ENCODE results near the gene NELFA. TPM values are rescaled to one million over a fixed set of nuclear protein-coding genes. Genes with fewer than 3 reads are reported as not detected.

The NELFA gene
- total RNA-seq, 1 experiment from 2014 or later: 18.1 TPM

DNA sequence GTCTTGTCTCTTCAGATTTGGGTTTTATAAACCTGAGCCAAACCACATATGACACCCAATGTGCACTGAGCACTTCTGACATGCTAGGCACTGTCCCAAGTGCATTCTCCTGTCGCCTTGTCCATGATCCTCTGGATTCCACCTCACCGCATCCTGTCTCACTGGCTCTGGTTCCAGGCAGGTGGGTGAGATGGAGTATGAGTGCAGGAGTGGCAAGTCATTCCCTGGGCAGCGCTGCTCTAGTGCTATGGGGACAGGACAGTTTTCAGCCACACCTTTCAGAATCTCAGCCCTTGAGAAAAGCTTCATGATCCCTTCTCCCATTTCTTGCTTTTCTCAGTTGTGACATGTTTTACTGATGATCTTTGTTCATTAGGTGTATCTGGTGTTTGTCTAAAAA, 71.2 kb downstream of the NELFA start:
- no peak for DNase-seq (ENCODE audit: low spot score)

DNA sequence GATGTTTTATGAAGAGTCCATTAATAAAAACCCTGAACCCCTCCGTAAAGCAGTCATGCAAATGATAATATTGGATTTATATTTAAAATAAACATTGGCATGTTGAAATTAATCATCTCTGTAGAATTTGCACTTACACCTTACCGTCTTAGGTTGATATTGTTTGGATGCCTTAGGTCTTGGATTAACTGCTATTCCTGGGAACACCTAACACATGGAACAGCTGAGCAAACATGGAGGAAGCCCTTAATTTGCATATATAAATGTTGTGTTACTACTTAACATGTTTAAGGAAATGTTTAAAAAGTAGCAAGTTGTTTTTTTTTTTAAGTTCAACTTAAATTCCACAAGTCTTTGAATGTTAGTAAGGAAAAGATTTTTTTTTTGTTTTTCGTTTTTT, 75.1 kb downstream of the NELFA start:
- DNase-seq (ENCODE audit: low spot score): no peak

GRCh38 chr4:1932736-1933135, 76.0 kb downstream of the NELFA start:
- DNase-seq (ENCODE audit: low spot score): no peak

Other genes starting within 250 kb of the NELFA start
- 12.4 and 19.8 TPM in 2 replicates for gene FGFR3, start 215.7 kb downstream of the NELFA start, total RNA-seq (2014; rRNA removed; shearing (Covaris generic))
- gene LETM1, start 152.8 kb downstream of the NELFA start, total RNA-seq (2014; rRNA removed; shearing (Covaris generic)): 48.3 and 55.6 TPM in 2 replicates
- gene NSD2, start 137.6 kb downstream of the NELFA start, total RNA-seq (2014; rRNA removed; shearing (Covaris generic)): 63.5 and 70.0 TPM in 2 replicates
- 4.8 and 5.5 TPM in 2 replicates for gene NAT8L, start 50.4 kb upstream of the NELFA start, total RNA-seq (2014; rRNA removed; shearing (Covaris generic))
- 19.9 and 60.5 TPM in 2 replicates for gene HAUS3, start 233.1 kb upstream of the NELFA start, total RNA-seq (2014; rRNA removed; shearing (Covaris generic))
- 0.24 and 0.62 TPM in 2 replicates for gene POLN, start 233.1 kb upstream of the NELFA start, total RNA-seq (2014; rRNA removed; shearing (Covaris generic))

Data from A172 (cell line).